GM21825 (cell line): ENCODE results near the gene C17orf58.
A peak's percentile ranks its signal among the peaks of the same experiment; 100 is the strongest.
"Not testable (repeated sequence)": the region's sequence is repeated elsewhere in the genome, so short reads cannot be mapped to it uniquely, and the experiment has no call there.

Source experiments
- ATAC-seq: cut with Tn5 transposase; IDR thresholded peaks from one replicate; pipeline ENCODE4 v1.9.1; 2021; ENCODE audit warnings: mild to moderate bottlenecking, moderate library complexity; ENCODE audit not compliant: unreplicated experiment

Gene C17orf58

GRCh38 chr17:68004201-68004600 lies 7.9 kb upstream of the C17orf58 start:
- no peak for ATAC-seq

GRCh38 chr17:67999291-67999911 lies 3.1 kb upstream of the C17orf58 start:
- ATAC-seq = no peak

GRCh38 chr17:67998466-67998865 lies 2.2 kb upstream of the C17orf58 start:
- ATAC-seq = no peak

GRCh38 chr17:67995570-67996263 lies 552 bp downstream of the C17orf58 start:
- no peak for ATAC-seq

GRCh38 chr17:67994817-67995569 lies 1.3 kb downstream of the C17orf58 start:
- ATAC-seq = no peak

GRCh38 chr17:67993998-67994361 lies 2.3 kb downstream of the C17orf58 start:
- ATAC-seq = peak; percentile 7

GRCh38 chr17:67993153-67993997 lies 2.9 kb downstream of the C17orf58 start:
- ATAC-seq = peak; percentile 75

GRCh38 chr17:67992548-67993152 lies 3.6 kb downstream of the C17orf58 start:
- no peak for ATAC-seq

GRCh38 chr17:67990909-67991308 lies 5.4 kb downstream of the C17orf58 start:
- ATAC-seq = no peak

- no peak for ATAC-seq
Observed at GRCh38 chr17:67983383-67983688, 12.9 kb downstream of the C17orf58 start.

- ATAC-seq = no peak
Observed at GRCh38 chr17:67982686-67983382, 13.4 kb downstream of the C17orf58 start.

GRCh38 chr17:67982034-67982640 lies 14.1 kb downstream of the C17orf58 start:
- no peak for ATAC-seq

- not testable (repeated sequence) for ATAC-seq
Observed at GRCh38 chr17:67980883-67981282, 15.4 kb downstream of the C17orf58 start.

GRCh38 chr17:67980456-67980855 lies 15.8 kb downstream of the C17orf58 start:
- no peak for ATAC-seq

- ATAC-seq = not testable (repeated sequence)
Observed at GRCh38 chr17:67976306-67976705, 20.0 kb downstream of the C17orf58 start.

GRCh38 chr17:67974598-67975066 lies 21.6 kb downstream of the C17orf58 start:
- no peak for ATAC-seq

- no peak for ATAC-seq
Observed at GRCh38 chr17:67974185-67974584, 22.1 kb downstream of the C17orf58 start.

- ATAC-seq = no peak
Observed at GRCh38 chr17:67970783-67971182, 25.5 kb downstream of the C17orf58 start.

GRCh38 chr17:67963145-67963572 lies 33.1 kb downstream of the C17orf58 start:
- ATAC-seq = not testable (repeated sequence)

GRCh38 chr17:67962156-67962555 lies 34.1 kb downstream of the C17orf58 start:
- ATAC-seq = not testable (repeated sequence)
